Left ventricle myocardium superior (tissue), 1 donor: ENCODE measurements around the gene CRHR1. TPM values are rescaled to one million over a fixed set of nuclear protein-coding genes. Genes with fewer than 3 reads are reported as not detected.
A peak's percentile ranks its signal among the peaks of the same experiment; 100 is the strongest.
"Not testable (repeated sequence)": the region's sequence is repeated elsewhere in the genome, so short reads cannot be mapped to it uniquely, and the experiment has no call there.

ENCODE experiments used
- ATAC-seq: fragments of 200-7000 bp; cut with Tn5 transposase; one replicate; pipeline ENCODE4 v1.9.1; 2020; ENCODE audit warnings: mild to moderate bottlenecking, moderate library complexity
- DNase-seq: peaks from one replicate; pipeline ENCODE4 v3.0.0-alpha.2; 2020
- intact Hi-C: fragments of 100-400 bp; cut with micrococcal nuclease; formaldehyde crosslinking; loops from one replicate; pipeline ENCODE4 v1.11.0; 2022
- total RNA-seq: library from RNA; stranded (reverse); fragmentation: NEBNext Ultra II Directional; extraction: Animal tissue kit (Norgen Biotek cat#: 25700); gene quantifications from one replicate; pipeline ENCODE4 v1.2.1, GENCODE V29; 2021
- donor health status: DM: no; HTN: yes; CAD: no; lungs with severe emphysema.

The CRHR1 gene
- total RNA-seq, 1 donor from 2014 or later = not detected

DNA sequence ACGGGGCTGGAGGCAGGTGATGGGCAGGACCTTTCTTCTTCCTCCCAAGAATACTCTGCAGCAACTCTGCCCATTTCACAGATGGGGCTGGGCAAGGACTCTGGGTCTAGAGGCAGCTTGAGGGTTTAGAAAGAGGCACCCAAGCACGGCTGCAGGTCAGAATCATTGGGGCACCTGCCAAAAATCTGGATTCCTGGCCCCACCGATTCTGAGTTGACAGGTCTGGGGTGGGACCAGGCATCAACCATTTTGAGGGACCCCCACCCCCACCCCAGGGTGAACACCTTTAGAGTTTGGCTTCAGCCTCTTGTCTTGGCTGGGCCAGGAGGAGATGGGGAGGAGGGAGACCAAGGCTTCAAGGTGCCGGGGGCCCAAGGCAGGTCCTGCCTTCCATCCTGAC lies 65.9 kb downstream of the CRHR1 start:
- DNase-seq = no peak
- ATAC-seq = no peak
- intact Hi-C loops = no loop called here

DNA sequence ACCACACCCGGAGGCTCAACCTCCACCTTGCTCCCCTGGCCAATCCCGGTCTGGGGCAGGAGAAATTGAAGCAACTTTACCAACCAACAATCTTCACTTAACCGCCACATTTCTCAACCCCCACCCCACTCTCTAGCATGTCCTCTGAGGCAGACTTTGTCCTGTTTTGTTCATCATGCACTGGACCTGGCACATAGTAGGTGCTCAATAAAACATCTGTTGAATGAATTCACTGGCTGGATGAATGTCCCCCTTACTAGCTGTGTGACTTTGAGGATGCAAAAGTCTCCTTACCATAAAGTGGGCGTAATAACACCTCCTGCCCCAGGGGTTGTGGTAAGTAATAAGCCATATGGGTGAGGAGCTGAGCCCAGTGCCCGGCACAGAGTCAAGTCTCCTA lies 66.3 kb downstream of the CRHR1 start:
- intact Hi-C loops = no loop called here

DNA sequence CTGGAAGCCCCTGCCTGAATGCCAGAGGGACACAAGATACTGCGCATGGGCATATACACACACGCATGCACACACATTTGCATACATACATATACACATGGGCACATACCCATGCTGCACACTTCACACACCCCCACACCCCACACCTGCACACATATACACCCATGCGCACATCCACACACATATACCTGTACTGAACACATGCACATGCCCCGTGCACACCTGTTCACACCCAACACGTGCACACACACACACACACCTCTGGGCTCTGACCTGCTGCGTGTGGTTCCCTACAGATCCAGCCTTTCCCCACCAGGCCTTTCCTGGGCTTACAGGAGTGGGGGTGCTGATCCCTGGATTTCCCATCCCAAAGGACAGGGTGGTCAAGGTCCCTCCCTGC lies 66.9 kb downstream of the CRHR1 start:
- intact Hi-C loops = no loop called here
- DNase-seq = no peak
- ATAC-seq = no peak

More for the DNA sequence above, 66.3 kb downstream of the CRHR1 start:
- ATAC-seq (no peak), DNase-seq (no peak)

DNA sequence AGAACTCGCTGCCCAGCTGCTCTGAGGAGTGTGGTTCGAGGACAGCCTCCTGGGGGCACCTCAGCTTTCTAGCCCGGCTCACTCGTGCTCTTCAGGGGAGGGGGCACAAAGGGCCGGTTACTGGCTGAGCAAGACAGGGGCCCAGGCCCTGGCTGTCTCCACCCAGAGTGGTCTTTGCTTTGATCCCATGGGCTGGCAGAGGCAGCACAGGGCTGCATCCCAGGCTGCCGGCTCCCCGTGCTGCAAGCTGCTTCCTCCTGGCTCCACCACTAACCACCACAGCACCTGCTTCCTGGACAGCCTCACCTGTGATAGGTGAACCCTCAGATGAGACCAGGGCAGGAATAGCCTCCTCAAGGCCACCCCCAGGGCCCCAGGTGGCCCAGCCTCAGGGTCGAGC lies 67.3 kb downstream of the CRHR1 start:
- intact Hi-C loops = no loop called here
- ATAC-seq (no peak), DNase-seq (no peak)

DNA sequence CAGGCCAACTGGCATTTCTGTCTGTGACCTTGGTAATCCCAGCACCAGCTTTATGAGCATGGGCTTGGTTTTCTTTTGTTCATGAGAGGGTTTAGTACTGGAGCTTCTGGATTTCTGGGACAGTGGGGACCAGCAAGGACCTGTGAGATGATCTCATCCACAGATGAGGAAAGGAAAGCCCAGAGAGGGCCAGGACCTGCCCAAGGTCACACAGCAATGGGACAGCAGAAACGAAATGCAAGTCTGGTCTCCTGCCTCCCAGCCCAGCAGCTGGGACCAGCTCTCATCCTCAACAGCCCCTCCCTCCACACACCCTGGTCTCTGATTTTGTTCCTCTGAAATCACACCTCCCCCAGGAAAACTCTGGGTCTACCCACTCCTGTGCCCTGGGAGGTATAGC lies 67.8 kb downstream of the CRHR1 start:
- DNase-seq = no peak
- intact Hi-C loops = no loop called here
- no peak for ATAC-seq

DNA sequence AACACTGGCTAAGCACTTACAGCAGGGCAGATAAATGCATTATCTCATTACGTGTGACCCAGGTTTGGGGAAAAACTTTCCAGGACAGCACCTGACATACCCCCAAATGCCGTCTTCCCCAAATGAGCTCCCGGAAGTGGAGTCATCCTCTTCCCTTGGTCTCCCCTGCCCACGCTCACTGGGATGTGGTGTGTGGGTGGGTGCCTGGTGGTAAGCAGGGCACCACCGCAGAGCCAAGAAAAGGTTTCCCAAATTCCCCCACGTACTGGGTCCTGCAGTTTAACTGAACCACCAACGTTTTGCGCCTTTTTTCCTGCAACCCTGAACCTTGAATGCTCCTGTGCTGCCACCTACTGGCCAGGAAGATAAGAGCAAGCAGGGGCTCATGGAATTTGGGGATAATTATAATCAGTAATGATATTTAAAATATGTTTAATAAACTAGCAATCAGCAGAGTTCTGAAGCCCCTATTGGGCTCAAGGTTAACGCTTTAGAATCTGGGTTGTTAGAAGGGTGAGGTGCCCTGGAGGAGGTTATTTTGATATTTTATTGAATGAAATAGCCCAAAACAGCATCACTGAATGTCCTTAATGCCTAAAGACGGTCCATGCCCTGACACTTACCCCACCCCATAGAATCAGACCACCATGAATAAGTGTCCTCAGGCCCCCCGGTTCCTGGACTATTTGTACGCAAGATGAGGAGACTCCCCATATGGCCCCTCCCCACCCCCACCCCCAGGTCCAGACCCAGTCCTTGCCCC lies 68.6 kb downstream of the CRHR1 start:
- DNase-seq (peak; percentile 57), ATAC-seq (peak; percentile 21)
- intact Hi-C loops = no loop called here

DNA sequence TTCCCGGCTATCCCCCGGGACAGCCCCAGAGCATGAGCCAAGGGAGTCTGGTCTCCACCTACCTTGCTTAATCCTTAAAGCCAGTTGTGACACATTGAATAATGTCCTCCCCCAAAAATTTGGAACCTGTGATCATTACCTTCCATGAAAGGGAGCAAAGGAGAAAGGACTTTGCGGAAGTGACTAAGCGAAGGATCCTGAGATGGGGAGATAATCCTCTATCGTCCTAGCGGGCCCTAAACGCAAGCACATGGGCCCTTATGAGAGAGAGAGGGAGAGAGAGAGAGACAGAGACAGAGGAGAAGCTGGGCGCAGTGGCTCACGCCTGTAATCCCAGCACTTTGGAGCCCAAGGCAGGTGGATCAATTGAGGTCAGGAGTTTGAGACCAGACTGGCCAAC lies 70.1 kb downstream of the CRHR1 start:
- no peak for ATAC-seq
- no peak for DNase-seq
- intact Hi-C loops = no loop called here

DNA sequence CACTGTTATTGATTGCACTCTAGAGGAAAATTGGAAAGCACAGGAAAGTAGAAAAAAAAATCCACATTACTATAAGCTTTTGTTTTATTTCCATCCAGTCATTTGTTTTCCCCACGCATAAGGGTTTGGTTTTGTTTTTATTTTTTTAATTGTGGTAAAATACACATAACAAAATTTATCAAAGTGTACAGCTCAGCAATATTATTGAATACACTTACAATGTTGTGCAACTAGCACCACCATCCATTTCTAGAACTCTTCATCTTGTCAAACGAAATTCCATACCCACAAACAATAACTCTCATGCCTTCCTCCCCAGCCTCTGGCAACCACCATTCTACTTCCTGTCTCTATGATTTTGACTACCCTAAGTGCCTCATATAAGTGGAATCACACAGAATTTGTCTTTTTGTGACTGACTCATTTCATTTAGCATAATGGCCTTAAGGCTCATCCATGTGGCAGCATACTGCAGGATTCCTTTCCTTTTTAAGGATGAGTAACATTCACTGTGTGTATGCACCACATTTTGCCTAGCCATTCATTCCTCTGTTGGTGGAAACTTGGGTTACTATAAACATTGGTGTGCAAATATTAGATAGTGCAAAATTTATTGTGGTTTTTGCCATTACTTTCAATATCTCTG lies 71.7 kb downstream of the CRHR1 start:
- ATAC-seq (no peak), DNase-seq (no peak)
- intact Hi-C loops = no loop called here

DNA sequence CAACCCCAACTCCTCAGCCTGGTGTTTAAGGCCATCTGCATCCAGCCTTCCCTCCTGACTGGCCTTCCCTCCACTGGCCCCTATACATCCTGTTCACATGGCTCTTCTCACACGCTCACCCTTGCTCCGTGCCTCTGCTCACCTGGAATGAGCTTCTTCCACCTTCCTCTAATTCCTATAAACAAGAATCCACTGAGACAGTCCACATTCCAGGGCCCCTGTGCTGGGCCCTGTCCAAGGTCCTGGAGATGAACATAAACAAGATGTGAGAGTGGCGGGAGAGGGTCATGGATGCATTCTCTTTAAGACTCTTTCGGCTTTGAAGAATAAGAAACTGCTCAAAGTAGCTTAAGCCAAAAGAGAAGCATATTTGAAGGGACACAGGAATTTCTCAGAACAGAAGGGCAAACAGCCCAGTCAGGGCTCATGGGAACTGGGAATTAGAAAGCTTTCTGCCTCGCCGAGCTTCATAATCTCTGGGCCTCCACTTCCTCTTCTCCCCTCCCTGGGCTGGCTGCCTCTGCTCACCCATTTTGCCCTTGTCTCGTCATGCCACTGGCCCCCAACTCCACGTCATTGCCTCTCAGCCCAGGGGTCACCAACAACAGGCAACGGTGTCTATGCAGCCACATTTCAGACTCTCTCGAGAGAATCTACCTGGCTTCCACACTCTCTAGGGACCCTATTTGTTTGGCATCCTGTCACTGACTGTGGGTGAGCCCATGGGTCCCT lies 74.0 kb downstream of the CRHR1 start:
- DNase-seq = no peak
- no peak for ATAC-seq
- intact Hi-C loops = no loop called here

DNA sequence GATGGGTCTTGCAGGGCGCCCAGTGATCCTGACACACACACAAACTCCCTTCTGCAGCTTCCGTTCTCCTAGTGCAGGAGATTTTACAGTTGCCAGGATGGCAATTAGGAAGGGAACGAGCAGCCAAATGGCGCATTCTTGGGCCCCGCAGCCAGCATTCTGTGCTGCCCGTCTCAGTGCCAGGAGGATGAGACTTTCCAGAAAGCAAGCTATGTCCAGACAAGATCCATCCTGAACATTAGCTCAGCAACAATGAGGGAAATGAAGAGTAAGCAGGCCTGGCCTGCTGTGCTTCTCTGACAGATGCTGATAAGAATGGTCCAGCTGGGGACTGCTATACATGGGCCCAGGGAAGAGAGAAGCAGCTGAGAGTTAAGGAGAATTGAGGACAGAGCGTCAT lies 77.0 kb downstream of the CRHR1 start:
- DNase-seq = no peak
- no peak for ATAC-seq
- intact Hi-C loops = no loop called here

DNA sequence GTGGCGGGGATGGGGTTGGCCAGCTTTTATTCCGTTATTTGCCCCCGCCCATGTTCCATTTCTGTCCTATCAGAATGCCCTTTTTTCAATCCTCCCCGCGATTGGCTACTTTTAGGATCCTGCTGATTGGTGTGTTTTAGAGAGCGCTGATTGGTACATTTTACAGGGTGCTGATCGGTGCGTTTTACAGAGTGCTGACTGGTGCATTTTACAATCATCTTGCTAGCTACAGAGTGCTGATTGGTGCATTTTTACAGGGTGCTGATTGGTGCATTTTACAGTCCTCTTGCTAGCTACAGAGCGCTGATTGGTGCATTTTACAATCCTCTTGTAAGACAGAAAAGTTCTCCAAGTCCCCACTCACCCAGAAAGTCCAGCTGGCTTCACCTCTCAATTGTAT lies 78.0 kb downstream of the CRHR1 start:
- DNase-seq, ATAC-seq, intact Hi-C loops: not testable (repeated sequence)

DNA sequence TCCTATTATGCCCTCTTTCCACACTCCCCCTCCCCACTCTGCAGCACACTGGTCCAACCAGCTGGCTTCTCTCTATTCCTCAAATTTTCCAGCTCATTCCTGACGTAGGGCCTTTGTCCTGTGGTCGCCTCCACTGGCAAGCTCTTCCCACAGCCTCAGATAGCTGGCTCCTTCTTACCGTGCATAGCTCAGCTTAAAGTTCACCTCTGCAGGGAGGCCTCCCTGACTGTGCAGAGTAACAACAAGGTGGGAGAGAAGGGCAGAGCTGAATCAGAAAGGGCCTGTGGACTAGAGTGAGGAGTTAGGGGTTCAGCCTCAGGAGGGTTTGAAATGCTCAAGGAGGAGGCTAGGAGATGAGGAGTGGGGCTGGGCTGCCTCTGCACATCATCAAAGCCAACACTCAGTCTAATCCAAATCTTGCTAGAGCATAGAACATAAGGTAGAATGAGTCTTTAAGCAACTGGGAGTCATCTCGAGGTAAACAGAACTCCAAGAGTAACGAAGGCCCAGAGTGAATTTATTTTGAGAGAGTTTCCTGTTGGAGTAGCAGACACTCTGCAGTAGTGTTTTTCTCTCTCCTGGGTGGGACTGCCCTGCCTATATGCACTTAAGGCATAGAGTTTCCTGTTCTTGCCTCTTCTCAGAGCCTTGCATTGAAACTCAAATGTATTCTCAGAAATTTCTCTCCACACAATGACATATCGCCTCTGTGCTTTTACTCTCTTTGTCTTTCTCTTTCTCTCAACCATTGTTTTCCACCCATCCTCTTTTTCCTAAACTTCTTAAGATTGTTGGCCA lies 79.9 kb downstream of the CRHR1 start:
- DNase-seq (no peak), ATAC-seq (no peak)
- intact Hi-C loops = no loop called here

DNA sequence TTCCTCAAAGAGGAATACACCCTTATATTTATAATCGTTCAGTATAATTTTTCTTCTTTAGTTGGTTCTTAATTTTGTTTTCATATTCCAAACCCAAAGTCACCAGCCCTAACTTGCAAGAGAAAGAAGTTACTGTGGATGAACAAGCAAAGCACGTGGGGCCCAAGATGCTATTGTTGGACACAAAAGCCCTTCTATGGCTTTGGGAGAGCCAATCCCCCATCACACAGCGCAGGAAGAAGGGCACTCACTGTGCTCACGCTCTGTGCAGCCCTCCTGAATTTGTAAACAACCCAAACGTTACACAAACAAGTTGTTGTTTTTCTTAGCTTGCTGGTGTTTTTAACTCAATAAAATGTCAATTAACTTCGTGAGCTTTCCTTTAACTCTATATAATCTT lies 83.1 kb downstream of the CRHR1 start:
- ATAC-seq = no peak
- no peak for DNase-seq
- intact Hi-C loops = no loop called here

DNA sequence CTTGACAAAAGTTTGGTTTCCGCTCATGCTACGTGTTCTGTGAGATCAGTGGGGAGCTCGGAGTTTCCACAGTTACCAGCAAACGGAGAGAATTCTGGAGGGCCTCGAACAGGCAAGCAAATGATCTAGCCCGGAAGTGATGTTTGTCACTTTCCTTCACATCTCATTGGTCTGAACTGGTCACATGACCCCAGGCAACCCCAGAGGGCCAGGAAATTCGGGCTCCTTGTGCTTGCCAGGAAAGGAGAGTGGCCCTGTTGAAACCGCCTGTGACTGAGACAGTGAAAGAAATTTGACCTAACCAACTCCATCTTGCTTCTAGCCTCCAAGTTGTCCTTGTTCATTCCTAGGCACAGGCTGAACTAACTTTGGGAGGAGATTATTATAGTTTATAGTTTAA lies 83.6 kb downstream of the CRHR1 start:
- DNase-seq (no peak), ATAC-seq (no peak)
- intact Hi-C loops = no loop called here

DNA sequence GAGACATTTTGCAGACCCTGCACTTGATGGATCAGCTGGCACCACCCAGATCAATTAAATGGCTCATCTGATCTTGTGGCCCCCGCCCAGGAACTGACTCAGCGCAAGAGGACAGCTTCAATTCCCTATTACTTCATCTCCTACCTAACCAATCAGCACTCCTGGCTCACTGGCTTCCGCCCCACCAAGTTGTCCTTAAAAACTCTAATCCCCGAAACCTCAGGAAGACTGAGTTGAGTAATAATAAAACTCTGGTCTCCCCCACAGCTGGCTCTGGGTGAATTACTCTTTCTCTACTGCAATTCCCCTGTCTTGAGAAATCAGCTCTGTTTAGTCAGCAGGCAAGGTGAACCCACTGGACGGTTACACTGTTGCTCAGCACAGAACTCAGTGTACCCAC lies 84.2 kb downstream of the CRHR1 start:
- DNase-seq = no peak
- intact Hi-C loops = no loop called here
- ATAC-seq = no peak

DNA sequence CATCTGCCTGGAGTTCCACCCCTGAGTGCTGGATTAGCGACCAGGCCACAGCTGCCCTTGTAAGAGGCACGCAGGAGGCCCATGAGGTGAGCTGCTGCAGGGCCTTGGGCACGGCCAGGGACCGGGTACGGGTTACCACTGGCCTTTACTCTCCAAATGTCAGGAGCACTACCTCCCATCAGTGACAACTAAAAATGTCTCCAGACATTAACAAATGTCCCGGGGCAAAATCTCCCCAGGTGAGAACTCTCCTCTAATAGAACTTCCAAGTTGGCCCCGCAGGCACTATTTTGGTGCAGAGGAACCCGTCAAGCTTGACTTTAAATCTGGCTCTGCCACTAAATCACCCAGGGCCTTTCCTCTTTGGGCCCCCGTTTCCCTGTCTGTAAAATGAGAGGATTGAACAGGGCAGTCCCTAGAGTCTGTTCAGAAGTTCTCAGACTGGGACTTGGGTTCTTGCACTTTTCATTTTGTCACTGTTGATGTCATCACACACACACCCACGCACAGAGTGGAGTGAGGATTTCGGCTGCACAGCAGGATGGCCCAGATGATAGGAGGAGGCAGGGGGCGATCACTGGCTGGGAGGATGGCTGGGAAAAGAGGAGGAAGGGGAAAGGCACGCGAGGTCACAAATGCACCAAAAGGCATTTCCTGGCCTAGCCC lies 85.7 kb downstream of the CRHR1 start:
- intact Hi-C loops = no loop called here
- no peak for DNase-seq

DNA sequence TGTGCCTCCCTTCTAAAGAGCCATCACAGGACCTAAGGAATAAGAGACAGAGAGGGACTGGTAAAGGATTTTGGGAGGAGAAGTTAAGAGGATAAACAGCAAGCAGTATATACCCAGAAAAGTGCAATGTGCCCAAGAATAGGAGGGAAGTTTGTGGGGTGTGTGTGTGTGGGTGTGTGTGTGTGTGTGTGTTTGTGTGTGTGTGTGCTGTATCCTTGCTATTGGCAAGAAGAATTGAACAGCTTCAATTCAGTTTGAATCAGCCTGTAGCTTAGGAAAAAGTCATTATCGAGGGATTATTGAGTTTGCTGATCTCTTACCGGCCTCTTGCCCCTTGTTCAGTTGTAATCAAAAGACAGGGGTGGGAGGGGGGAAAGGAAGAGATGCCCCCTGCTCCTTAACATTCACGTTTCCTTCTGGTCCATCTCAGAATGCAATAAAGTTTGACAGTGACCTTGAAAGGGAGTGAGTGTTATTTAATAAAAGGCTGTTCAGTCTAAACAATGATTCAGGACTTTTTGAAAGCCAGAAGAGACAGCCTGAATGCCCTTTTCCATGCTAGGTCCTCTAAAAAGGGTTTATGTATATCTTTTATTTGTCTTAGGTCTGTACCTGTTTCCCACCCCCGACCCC lies 86.3 kb downstream of the CRHR1 start:
- intact Hi-C loops = no loop called here
- no peak for DNase-seq
- ATAC-seq = no peak

More for the DNA sequence above, 85.7 kb downstream of the CRHR1 start:
- ATAC-seq = no peak

DNA sequence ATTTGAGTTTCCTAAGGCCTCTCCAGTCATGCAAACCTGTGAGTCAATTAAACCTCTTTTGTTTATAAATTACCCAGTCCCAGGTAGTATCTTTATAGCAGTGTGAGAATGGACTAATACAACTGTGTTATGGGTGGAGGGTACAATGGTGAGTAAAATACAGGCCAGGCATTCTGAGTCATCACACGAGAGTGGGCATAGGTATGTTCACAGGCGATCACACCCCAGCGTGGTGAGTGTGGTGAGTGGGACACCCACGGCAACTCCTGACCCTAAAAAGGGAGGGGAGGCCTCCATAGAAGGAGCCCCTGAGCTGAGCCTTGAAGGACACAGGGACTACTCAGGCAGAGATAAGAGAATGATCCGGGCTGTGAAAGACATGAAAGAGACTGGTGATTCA lies 87.6 kb downstream of the CRHR1 start:
- intact Hi-C loops = no loop called here
- DNase-seq = no peak
- ATAC-seq = no peak

DNA sequence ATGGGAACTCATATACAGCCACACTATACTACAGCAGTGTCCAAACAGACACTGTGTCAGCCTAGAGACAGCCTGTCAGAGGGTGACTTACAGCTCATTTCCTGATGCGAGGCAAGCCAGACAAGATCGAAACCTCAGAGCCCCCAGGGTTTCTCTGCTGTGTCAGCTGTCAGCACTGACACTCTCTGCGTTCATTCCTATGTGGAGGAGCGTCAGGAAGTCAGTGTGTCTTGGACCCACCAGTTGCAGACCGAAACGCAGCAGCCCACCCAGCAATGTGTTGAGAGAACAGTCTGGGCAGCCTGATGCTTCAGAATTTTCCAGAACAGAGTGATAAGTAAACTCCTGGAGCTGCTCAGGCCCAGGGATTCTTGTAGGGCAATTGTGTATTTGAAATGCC lies 89.6 kb downstream of the CRHR1 start:
- no peak for ATAC-seq
- DNase-seq = no peak
- intact Hi-C loops = no loop called here
